Panc1 (cell line): ENCODE data around the gene RARA. TPM values are rescaled to one million over a fixed set of nuclear protein-coding genes. Genes with fewer than 3 reads are reported as not detected.

Source experiments
- ATAC-seq: fragments of 200-7000 bp; cut with Tn5 transposase; 2 replicates; pipeline ENCODE4 v1.9.1; 2020; ENCODE audit warnings: mild to moderate bottlenecking, moderate library complexity
- BruUV-seq: library from RNA; stranded (reverse); fragments of 400-500 nt; replicated peaks from 2 replicates; lab custom pipeline; 2021; lab: Mats Ljungman, UMichigan
- CTCF ChIA-PET: fragments of 300-600 bp; sonication (Branson Sonifier 250); formaldehyde crosslinking; loops from one replicate; lab custom pipeline; 2022; ENCODE audit warnings: antibody characterized with exemption; lab: Charles Lee
- POLR2A ChIA-PET: fragments of 300-600 bp; sonication (Branson Sonifier 250); formaldehyde crosslinking; loops from one replicate; lab custom pipeline; 2022; ENCODE audit warnings: antibody characterized with exemption; lab: Charles Lee
- DNase-seq: peaks from one replicate; pipeline ENCODE4 v3.0.0-alpha.2; 2010; ENCODE audit warnings: low read depth, low spot score
- H3K27ac ChIP-seq: 2 replicates; pipeline ENCODE4 v1.5.1; 2011; ENCODE audit warnings: mild to moderate bottlenecking, low read length, inconsistent platforms
- H3K27me3 ChIP-seq: fragments of 200-500 bp; sonication (Bioruptor generic); 2 replicates; pipeline ENCODE4 v1.6.0; 2014; ENCODE audit warnings: low read length, inconsistent platforms; ENCODE audit not compliant: control insufficient read depth, insufficient read depth
- H3K36me3 ChIP-seq: fragments of 200-500 bp; sonication (Bioruptor generic); 2 replicates; pipeline ENCODE4 v1.5.1; 2014; ENCODE audit warnings: inconsistent platforms, mild to moderate bottlenecking, low read length, moderate library complexity; ENCODE audit not compliant: control insufficient read depth, insufficient read depth
- H3K4me1 ChIP-seq: 2 replicates; pipeline ENCODE4 v1.5.1; 2011; ENCODE audit warnings: inconsistent platforms, mild to moderate bottlenecking, low read length, moderate library complexity; ENCODE audit not compliant: control insufficient read depth, insufficient read depth
- H3K4me3 ChIP-seq, 2 experiments: 2 replicates each; pipeline ENCODE4 v1.5.1; 2011 to 2012; ENCODE audit warnings: low read depth in 2 of 2, low read length in 2 of 2, mild to moderate bottlenecking in 2 of 2, inconsistent platforms in 1 of 2, moderate library complexity in 1 of 2
- H3K9me3 ChIP-seq: fragments of 200-500 bp; sonication (Bioruptor generic); 2 replicates; pipeline ENCODE4 v1.5.1; 2014; ENCODE audit warnings: low read depth, mild to moderate bottlenecking, inconsistent platforms, low read length, moderate library complexity; ENCODE audit not compliant: control insufficient read depth, insufficient read depth
- POLR2AphosphoS5 ChIP-seq: IDR thresholded peaks from 2 replicates; pipeline ENCODE4 v1.6.1; 2012; ENCODE audit warnings: mild to moderate bottlenecking, low read depth, low read length, moderate library complexity
- SIN3A ChIP-seq: IDR thresholded peaks from 2 replicates; pipeline ENCODE4 v1.6.1; 2012; ENCODE audit warnings: low read depth, mild to moderate bottlenecking, low read length, moderate library complexity, borderline replicate concordance; ENCODE audit not compliant: insufficient read depth
- TCF7L2 ChIP-seq: IDR thresholded peaks from 2 replicates; pipeline ENCODE4 v1.6.1; 2011; ENCODE audit warnings: mild to moderate bottlenecking, low read depth, low read length, inconsistent platforms
- in situ Hi-C: cut with HindIII; loops from 2 replicates; pipeline ENCODE4 v1.10.0; 2016; ENCODE audit warnings: low sequenced_read_pairs, low pct_unique_long_range_greater_than_20kb
- intact Hi-C: fragments of 100-400 bp; cut with micrococcal nuclease; formaldehyde crosslinking; loops from one replicate; pipeline ENCODE4 v1.10.0; 2022; ENCODE audit not compliant: unreplicated experiment
- total RNA-seq: library from RNA; stranded (reverse); gene quantifications from one replicate; pipeline ENCODE4 v1.2.1, GENCODE V29; 2021; ENCODE audit not compliant: unreplicated experiment
- TF ChIP-seq, protein P1 (sequence below): fragments of 450-650 bp; IDR thresholded peaks from 2 replicates; pipeline ENCODE4 v1.5.1; 2017; ENCODE audit warnings: mild to moderate bottlenecking
- TF ChIP-seq, protein P2 (sequence below), 2 experiments: IDR thresholded peaks; 2 replicates each; pipeline ENCODE4 v1.6.1; 2011 to 2012; ENCODE audit warnings: low read depth in 2 of 2, control low read depth in 1 of 2, low read length in 1 of 2, mild to moderate bottlenecking in 1 of 2, moderate library complexity in 1 of 2; ENCODE audit not compliant: insufficient read depth in 1 of 2

Gene RARA
- total RNA-seq, 1 experiment from 2014 or later, result 55.6 TPM

DNA sequence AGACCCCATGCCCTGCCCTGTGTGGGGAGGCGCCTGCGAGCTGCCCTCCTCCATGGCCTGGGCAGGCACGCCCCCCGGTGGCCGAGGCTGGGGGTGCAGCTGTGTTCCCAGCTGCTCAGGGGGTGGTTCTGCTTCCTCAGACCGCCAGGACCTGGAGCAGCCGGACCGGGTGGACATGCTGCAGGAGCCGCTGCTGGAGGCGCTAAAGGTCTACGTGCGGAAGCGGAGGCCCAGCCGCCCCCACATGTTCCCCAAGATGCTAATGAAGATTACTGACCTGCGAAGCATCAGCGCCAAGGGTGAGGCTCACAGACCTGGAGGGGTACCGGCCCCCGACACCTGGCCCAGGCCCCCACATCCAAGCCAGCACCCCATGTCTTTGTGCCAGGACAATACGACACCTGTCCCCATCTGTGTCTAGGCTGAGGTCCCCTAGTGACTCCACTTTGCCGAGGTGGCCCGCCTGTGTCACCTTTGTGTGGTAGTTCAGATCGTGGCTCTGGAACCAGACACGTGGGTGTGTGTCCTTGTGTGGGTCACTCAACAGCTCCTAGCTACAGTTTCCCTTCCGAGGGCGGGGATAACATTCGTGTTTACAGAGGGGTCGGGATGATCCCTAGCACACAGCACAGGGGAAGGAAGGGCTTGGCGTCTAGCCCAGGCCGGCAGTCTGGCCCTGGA, 46.3 kb downstream of the RARA start:
- no peaks in the 10 kb centered on the region for H3K27me3 ChIP-seq
- no peak for TF ChIP-seq TCF7L2
- TF ChIP-seq, protein P1, sequence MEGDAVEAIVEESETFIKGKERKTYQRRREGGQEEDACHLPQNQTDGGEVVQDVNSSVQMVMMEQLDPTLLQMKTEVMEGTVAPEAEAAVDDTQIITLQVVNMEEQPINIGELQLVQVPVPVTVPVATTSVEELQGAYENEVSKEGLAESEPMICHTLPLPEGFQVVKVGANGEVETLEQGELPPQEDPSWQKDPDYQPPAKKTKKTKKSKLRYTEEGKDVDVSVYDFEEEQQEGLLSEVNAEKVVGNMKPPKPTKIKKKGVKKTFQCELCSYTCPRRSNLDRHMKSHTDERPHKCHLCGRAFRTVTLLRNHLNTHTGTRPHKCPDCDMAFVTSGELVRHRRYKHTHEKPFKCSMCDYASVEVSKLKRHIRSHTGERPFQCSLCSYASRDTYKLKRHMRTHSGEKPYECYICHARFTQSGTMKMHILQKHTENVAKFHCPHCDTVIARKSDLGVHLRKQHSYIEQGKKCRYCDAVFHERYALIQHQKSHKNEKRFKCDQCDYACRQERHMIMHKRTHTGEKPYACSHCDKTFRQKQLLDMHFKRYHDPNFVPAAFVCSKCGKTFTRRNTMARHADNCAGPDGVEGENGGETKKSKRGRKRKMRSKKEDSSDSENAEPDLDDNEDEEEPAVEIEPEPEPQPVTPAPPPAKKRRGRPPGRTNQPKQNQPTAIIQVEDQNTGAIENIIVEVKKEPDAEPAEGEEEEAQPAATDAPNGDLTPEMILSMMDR, result peak; percentile 97
- TF ChIP-seq, protein P2, sequence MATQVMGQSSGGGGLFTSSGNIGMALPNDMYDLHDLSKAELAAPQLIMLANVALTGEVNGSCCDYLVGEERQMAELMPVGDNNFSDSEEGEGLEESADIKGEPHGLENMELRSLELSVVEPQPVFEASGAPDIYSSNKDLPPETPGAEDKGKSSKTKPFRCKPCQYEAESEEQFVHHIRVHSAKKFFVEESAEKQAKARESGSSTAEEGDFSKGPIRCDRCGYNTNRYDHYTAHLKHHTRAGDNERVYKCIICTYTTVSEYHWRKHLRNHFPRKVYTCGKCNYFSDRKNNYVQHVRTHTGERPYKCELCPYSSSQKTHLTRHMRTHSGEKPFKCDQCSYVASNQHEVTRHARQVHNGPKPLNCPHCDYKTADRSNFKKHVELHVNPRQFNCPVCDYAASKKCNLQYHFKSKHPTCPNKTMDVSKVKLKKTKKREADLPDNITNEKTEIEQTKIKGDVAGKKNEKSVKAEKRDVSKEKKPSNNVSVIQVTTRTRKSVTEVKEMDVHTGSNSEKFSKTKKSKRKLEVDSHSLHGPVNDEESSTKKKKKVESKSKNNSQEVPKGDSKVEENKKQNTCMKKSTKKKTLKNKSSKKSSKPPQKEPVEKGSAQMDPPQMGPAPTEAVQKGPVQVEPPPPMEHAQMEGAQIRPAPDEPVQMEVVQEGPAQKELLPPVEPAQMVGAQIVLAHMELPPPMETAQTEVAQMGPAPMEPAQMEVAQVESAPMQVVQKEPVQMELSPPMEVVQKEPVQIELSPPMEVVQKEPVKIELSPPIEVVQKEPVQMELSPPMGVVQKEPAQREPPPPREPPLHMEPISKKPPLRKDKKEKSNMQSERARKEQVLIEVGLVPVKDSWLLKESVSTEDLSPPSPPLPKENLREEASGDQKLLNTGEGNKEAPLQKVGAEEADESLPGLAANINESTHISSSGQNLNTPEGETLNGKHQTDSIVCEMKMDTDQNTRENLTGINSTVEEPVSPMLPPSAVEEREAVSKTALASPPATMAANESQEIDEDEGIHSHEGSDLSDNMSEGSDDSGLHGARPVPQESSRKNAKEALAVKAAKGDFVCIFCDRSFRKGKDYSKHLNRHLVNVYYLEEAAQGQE (IDR thresholded peaks at IDR 0.05; ENCODE audit: insufficient read depth in 1 of 2, low read depth in 2 of 2, low read length in 1 of 2), result no peak
- in situ Hi-C loops, result no loop called here
- no peak overlapping the region for H3K4me3 ChIP-seq
- intact Hi-C loops, result loop anchor here (1.0 to 5.0 kb wide), 2 partner anchors 52 to 177 kb away; no protein-coding TSS in a partner anchor
- no TSS peak for BruUV-seq
- peaks cover 39% of the 10 kb centered on the region for H3K4me1 ChIP-seq
- ChIA-PET CTCF (interaction anchor here (0.5 to 6.8 kb wide), 7 partner anchors 19 to 393 kb away, joined by 3 to 81 read pairs (median 4); no protein-coding TSS in a partner anchor), POLR2A (no interaction called here)
- H3K36me3 ChIP-seq, result no peaks in the 10 kb centered on the region
- H3K9me3 ChIP-seq, result no peaks in the 10 kb centered on the region
- H3K27ac ChIP-seq, result no peak overlapping the region
- peak; percentile 82 for ATAC-seq
- DNase-seq, result no peak

DNA sequence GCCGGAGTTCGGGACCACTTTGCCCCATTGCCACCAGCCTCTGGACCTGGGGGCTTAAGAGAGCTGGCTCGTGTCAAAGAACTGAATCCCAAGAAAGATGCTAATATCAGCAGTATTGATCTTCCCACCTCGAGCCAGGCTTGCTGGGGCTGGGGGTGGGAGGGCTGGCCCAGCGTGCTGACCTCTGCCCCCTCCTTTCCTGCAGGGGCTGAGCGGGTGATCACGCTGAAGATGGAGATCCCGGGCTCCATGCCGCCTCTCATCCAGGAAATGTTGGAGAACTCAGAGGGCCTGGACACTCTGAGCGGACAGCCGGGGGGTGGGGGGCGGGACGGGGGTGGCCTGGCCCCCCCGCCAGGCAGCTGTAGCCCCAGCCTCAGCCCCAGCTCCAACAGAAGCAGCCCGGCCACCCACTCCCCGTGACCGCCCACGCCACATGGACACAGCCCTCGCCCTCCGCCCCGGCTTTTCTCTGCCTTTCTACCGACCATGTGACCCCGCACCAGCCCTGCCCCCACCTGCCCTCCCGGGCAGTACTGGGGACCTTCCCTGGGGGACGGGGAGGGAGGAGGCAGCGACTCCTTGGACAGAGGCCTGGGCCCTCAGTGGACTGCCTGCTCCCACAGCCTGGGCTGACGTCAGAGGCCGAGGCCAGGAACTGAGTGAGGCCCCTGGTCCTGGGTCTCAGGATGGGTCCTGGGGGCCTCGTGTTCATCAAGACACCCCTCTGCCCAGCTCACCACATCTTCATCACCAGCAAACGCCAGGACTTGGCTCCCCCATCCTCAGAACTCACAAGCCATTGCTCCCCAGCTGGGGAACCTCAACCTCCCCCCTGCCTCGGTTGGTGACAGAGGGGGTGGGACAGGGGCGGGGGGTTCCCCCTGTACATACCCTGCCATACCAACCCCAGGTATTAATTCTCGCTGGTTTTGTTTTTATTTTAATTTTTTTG, 47.1 kb downstream of the RARA start:
- H3K4me3 ChIP-seq, result no peak overlapping the region
- no peak for ATAC-seq
- intact Hi-C loops, result loop anchor here (1.0 to 5.0 kb wide), 2 partner anchors 53 to 176 kb away; no protein-coding TSS in a partner anchor
- H3K27ac ChIP-seq, result no peak overlapping the region
- H3K4me1 ChIP-seq, result peaks cover 32% of the 10 kb centered on the region
- in situ Hi-C loops, result no loop called here
- TF ChIP-seq, protein P2 (IDR thresholded peaks at IDR 0.05; ENCODE audit: insufficient read depth in 1 of 2, low read depth in 2 of 2, low read length in 1 of 2), result no peak
- no peak for TF ChIP-seq SIN3A
- TF ChIP-seq, protein P1, result no peak
- no peak for TF ChIP-seq TCF7L2
- no peak for TF ChIP-seq POLR2AphosphoS5
- no peaks in the 10 kb centered on the region for H3K27me3 ChIP-seq
- DNase-seq, result no peak
- H3K36me3 ChIP-seq, result no peaks in the 10 kb centered on the region
- ChIA-PET POLR2A (no interaction called here), CTCF (interaction anchor here (0.6 to 6.8 kb wide), 2 partner anchors 25 to 51 kb away, joined by 4 to 81 read pairs; no protein-coding TSS in a partner anchor)
- H3K9me3 ChIP-seq, result no peaks in the 10 kb centered on the region
- BruUV-seq, result TSS peak; percentile 56
